B cell (primary cell): ENCODE results near the gene HOXA10. TPM values are rescaled to one million over a fixed set of nuclear protein-coding genes. Genes with fewer than 3 reads are reported as not detected.

Experiments used
- ATAC-seq: fragments of 200-7000 bp; cut with Tn5 transposase; one replicate; pipeline ENCODE4 v1.10.0; 2021; ENCODE audit warnings: low read depth, mild to moderate bottlenecking, moderate number of reproducible peaks, moderate library complexity
- CTCF ChIA-PET: fragments of 350-600 bp; sonication (Branson Sonifier 250); formaldehyde crosslinking; loops from one replicate; lab custom pipeline; 2021; ENCODE audit warnings: antibody characterized with exemption, inconsistent platforms; lab: Charles Lee
- POLR2A ChIA-PET: fragments of 350-600 bp; sonication (Branson Sonifier 250); formaldehyde crosslinking; loops from one replicate; lab custom pipeline; 2021; ENCODE audit warnings: antibody characterized with exemption; lab: Charles Lee
- DNase-seq: peaks from one replicate; pipeline ENCODE4 v3.0.0; 2013
- H2AFZ ChIP-seq: 2 replicates; pipeline ENCODE4 v1.6.1; 2012; ENCODE audit warnings: mild to moderate bottlenecking, low read depth, low read length; ENCODE audit not compliant: insufficient read depth, poor library complexity, severe bottlenecking
- H3K27ac ChIP-seq, 2 donors: 1 replicate in 1 of 2; 2 replicates in 1 of 2; pipeline ENCODE4 v1.5.1; 2012 to 2013; ENCODE audit warnings: low read length in 2 of 2, mild to moderate bottlenecking in 2 of 2, moderate library complexity in 1 of 2
- H3K27me3 ChIP-seq, 4 experiments: fragments of 200-600 bp in 1 of 4; sonication (generic) in 1 of 4; replicated peaks in 1 of 4; 1 replicate in 2 of 4; 2 replicates in 2 of 4; pipeline versions ENCODE4 v1.6.1 to v1.7.0; 2013 to 2016; ENCODE audit warnings: low read length in 3 of 4, mild to moderate bottlenecking in 2 of 4, mixed read lengths in 1 of 4, moderate library complexity in 1 of 4; ENCODE audit not compliant: insufficient read depth in 4 of 4, control insufficient read depth in 3 of 4; ENCODE audit errors: control extremely low read depth in 1 of 4
- H3K36me3 ChIP-seq, 2 experiments: replicated peaks in 1 of 2; 1 replicate in 1 of 2; 2 replicates in 1 of 2; pipeline versions ENCODE4 v1.6.1 to v1.7.1; 2013; ENCODE audit warnings: low read length in 1 of 2; ENCODE audit not compliant: insufficient read depth in 2 of 2, control insufficient read depth in 1 of 2; ENCODE audit errors: control extremely low read depth in 1 of 2, extremely low read depth in 1 of 2
- H3K4me1 ChIP-seq, 2 donors: fragments of 200-600 bp in 1 of 2; sonication (generic) in 1 of 2; 1 replicate in 1 of 2; 2 replicates in 1 of 2; pipeline versions ENCODE4 v1.5.1 to v1.6.1; 2013 to 2017; ENCODE audit warnings: low read length in 2 of 2; ENCODE audit not compliant: control insufficient read depth in 2 of 2, insufficient read depth in 2 of 2
- H3K4me2 ChIP-seq: replicated peaks from 2 replicates; pipeline ENCODE3; 2012; ENCODE audit warnings: mild to moderate bottlenecking, low read depth, low read length; ENCODE audit not compliant: poor library complexity, severe bottlenecking
- H3K4me3 ChIP-seq, 5 experiments: fragments of 200-600 bp in 1 of 5; sonication (generic) in 1 of 5; 1 replicate in 3 of 5; 2 replicates in 2 of 5; pipeline versions ENCODE4 v1.5.1 to v1.7.0; 2011 to 2016; ENCODE audit warnings: low read length in 4 of 5, mild to moderate bottlenecking in 4 of 5, low read depth in 2 of 5, control low read depth in 1 of 5, moderate library complexity in 1 of 5; ENCODE audit not compliant: insufficient read depth in 1 of 5; ENCODE audit errors: control extremely low read depth in 1 of 5, extremely low read depth in 1 of 5
- H3K79me2 ChIP-seq: fragments of 200-600 bp; sonication (generic); one replicate; pipeline ENCODE4 v1.6.0; 2016; ENCODE audit warnings: low read length; ENCODE audit not compliant: control insufficient read depth, insufficient read depth
- H3K9ac ChIP-seq: fragments of 200-600 bp; sonication (generic); 2 replicates; pipeline ENCODE4 v1.6.1; 2017; ENCODE audit warnings: mild to moderate bottlenecking, low read length, moderate library complexity
- H3K9me3 ChIP-seq, 3 donors: one replicate each; pipeline versions ENCODE4 v1.6.1 to v1.7.1; 2013; ENCODE audit warnings: low read length in 2 of 3; ENCODE audit not compliant: control insufficient read depth in 2 of 3, insufficient read depth in 1 of 3; ENCODE audit errors: control extremely low read depth in 1 of 3
- H4K20me1 ChIP-seq: 2 replicates; pipeline ENCODE4 v1.6.0; 2012; ENCODE audit warnings: mild to moderate bottlenecking, low read length; ENCODE audit not compliant: insufficient read depth, control insufficient read depth, poor library complexity, severe bottlenecking
- H3K27ac Mint-ChIP-seq: one replicate; pipeline ENCODE4 v1.8.0; 2021; ENCODE audit warnings: mixed read lengths
- H3K27me3 Mint-ChIP-seq: one replicate; pipeline ENCODE4 v1.8.0; 2021; ENCODE audit warnings: mixed read lengths
- H3K4me1 Mint-ChIP-seq: one replicate; pipeline ENCODE4 v1.8.0; 2021; ENCODE audit warnings: mixed read lengths
- H3K4me3 Mint-ChIP-seq: one replicate; pipeline ENCODE4 v1.8.0; 2021; ENCODE audit warnings: mixed read lengths
- H3K9me3 Mint-ChIP-seq: one replicate; pipeline ENCODE4 v1.8.0; 2022; ENCODE audit warnings: mixed read lengths; ENCODE audit not compliant: insufficient read depth
- EZH2 ChIP-seq: IDR thresholded peaks from 2 replicates; pipeline ENCODE4 v1.6.1; 2012; ENCODE audit warnings: borderline replicate concordance, low read depth, mild to moderate bottlenecking, moderate library complexity, low read length; ENCODE audit not compliant: insufficient read depth, poor library complexity, severe bottlenecking
- WGBS: methylation state at CpG from one replicate; pipeline ENCODE4 v1.1.5; 2013; ENCODE audit warnings: missing lambda C conversion rate; ENCODE audit not compliant: insufficient coverage; 5-methylcytosine and 5-hydroxymethylcytosine counted together
- intact Hi-C: fragments of 100-400 bp; cut with micrococcal nuclease; formaldehyde crosslinking; loops from one replicate; pipeline ENCODE4 v1.10.0; 2022
- polyA plus RNA-seq: library from polyadenylated mRNA; depleted of rRNA; stranded (reverse); fragments of >200 nt; gene quantifications from 2 replicates; pipeline ENCODE4 v1.2.3, GENCODE V29; 2012
- total RNA-seq, 2 donors: library from RNA; stranded (reverse); fragments of 120-200 nt in 1 of 2; gene quantifications; 1 replicate in 1 of 2; 2 replicates in 1 of 2; pipeline versions ENCODE4 v1.2.3 to v1.2.4, GENCODE V29; 2013 to 2022
- TF ChIP-seq, protein P1 (sequence below): fragments of 200-600 bp; IDR thresholded peaks from one replicate; pipeline ENCODE4 v1.8.0; 2022; ENCODE audit warnings: antibody characterized with exemption, mild to moderate bottlenecking

The HOXA10 gene
- total and polyA plus RNA-seq, 2 donors (not counting 1 experiment from before 2014, with no cell fraction given), result not detected

DNA sequence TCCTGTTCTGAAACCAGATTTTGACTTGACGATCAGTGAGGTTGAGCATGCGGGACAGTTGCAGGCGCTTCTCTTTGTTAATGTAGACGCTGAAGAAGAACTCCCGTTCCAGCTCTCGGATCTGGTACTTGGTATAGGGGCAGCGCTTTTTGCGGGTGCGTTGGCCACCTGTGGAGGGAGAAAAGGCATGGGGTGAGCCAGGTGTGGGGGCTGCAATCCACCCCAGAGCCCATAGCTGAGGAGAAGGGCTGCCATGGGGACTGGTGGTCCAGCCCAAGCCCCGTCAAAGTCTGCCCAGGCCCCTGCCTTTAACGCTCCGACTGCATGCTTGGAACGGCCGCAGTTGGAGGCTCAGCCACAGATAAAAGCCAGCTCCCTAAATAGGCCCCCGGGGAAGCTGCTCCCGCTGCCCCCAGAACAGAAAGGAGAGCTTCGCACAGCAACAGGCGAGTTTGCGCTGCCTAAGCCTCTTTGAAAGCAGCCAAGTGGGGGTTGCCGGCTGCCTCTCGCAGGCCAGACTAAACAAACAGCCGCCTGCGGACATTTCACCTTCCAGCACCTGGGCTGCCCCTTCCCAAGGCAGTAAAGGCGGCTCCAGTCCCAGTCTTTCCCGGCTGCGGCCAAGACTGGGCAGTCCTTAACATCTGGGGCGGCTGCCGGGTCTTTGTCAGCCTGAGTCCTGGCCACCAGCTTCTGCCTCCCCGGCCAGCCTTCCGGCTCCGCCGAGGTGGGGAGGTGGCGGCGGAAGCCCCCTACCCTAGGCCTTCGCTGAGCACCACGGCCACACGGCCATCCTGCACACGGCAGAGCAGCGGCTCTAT lies 9.0 kb upstream of the HOXA10 start:
- CTCF ChIA-PET, result interaction anchor here (0.6 to 1.8 kb wide), 4 partner anchors 10 to 1290 kb away, joined by 3 to 5 read pairs (median 4); no protein-coding TSS in a partner anchor
- 22% methylated on average over 28 of the region's 39 CpGs for WGBS
- H3K4me2 ChIP-seq, result peak overlapping the region; percentile 71
- H3K4me3 Mint-ChIP-seq, result peak overlapping the region; percentile 3
- peak; percentile 40 for DNase-seq
- no peaks in the 10 kb centered on the region for H3K36me3 ChIP-seq
- H2AFZ ChIP-seq, result no peak overlapping the region
- TF ChIP-seq, protein P1, sequence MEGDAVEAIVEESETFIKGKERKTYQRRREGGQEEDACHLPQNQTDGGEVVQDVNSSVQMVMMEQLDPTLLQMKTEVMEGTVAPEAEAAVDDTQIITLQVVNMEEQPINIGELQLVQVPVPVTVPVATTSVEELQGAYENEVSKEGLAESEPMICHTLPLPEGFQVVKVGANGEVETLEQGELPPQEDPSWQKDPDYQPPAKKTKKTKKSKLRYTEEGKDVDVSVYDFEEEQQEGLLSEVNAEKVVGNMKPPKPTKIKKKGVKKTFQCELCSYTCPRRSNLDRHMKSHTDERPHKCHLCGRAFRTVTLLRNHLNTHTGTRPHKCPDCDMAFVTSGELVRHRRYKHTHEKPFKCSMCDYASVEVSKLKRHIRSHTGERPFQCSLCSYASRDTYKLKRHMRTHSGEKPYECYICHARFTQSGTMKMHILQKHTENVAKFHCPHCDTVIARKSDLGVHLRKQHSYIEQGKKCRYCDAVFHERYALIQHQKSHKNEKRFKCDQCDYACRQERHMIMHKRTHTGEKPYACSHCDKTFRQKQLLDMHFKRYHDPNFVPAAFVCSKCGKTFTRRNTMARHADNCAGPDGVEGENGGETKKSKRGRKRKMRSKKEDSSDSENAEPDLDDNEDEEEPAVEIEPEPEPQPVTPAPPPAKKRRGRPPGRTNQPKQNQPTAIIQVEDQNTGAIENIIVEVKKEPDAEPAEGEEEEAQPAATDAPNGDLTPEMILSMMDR, result no peak
- no peak for TF ChIP-seq EZH2
- no peaks in the 10 kb centered on the region for H3K9me3 Mint-ChIP-seq
- no peak overlapping the region for H3K27ac Mint-ChIP-seq
- H3K4me3 ChIP-seq, result no peak overlapping the region
- POLR2A ChIA-PET, result no interaction called here
- H3K9ac ChIP-seq, result no peak overlapping the region
- peaks cover 73% of the 10 kb centered on the region for H3K27me3 Mint-ChIP-seq
- peaks cover 0 to 66% (median 4%) of the 10 kb centered on the region in 3 donors for H3K9me3 ChIP-seq
- H3K27ac ChIP-seq, result no peak overlapping the region
- ATAC-seq, result no peak
- peaks cover 31% of the 10 kb centered on the region for H3K4me1 Mint-ChIP-seq
- no peaks in the 10 kb centered on the region for H3K79me2 ChIP-seq
- peaks cover 0 to 95% (median 82%) of the 10 kb centered on the region in 4 experiments for H3K27me3 ChIP-seq
- no peaks in the 10 kb centered on the region for H4K20me1 ChIP-seq
- H3K4me1 ChIP-seq, result peaks cover 43 to 58% of the 10 kb centered on the region in 2 donors
- intact Hi-C loops, result no loop called here

DNA sequence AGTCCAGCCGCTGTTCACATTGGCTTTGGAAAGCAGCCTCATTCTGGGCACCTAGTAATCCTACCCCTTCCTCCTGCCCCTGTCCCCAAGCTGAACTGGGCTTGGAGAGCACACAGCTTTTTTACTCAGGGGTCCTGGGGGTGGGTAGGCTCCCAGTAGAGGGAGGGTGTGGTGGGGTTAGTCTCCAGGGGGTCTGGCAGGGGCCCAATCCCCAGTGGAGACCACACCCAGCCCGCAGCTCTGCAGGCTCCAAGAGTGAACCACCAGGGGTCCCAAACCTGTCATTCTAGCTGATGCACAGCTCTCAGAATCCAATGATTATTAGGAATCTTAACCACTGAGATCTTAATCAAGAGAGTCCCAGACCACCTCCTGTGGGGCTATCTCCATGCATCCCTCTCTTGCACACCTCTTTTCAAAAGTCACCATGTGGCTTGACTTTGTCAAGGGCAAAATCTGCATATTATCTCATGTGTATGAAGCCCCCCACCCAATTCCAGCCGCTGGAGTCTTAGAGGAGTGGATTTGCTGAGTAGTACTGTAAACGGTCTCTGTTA lies 8.2 kb upstream of the HOXA10 start:
- Histone ChIP-seq H2AFZ (no peak overlapping the region), H4K20me1 (no peaks in the 10 kb centered on the region), H3K9me3 (peaks cover 0 to 59% (median 3%) of the 10 kb centered on the region in 3 donors), H3K79me2 (no peaks in the 10 kb centered on the region), H3K27ac (no peak overlapping the region), H3K36me3 (no peaks in the 10 kb centered on the region), H3K27me3 (peaks cover 0 to 94% (median 82%) of the 10 kb centered on the region in 4 experiments), H3K4me1 (peaks cover 36 to 52% of the 10 kb centered on the region in 2 donors), H3K4me2 (no peak overlapping the region), H3K4me3 (no peak overlapping the region), H3K9ac (no peak overlapping the region)
- peaks cover 28% of the 10 kb centered on the region for H3K4me1 Mint-ChIP-seq
- no peak overlapping the region for H3K27ac Mint-ChIP-seq
- intact Hi-C loops, result no loop called here
- H3K9me3 Mint-ChIP-seq, result no peaks in the 10 kb centered on the region
- ChIA-PET CTCF (interaction anchor here (0.6 to 1.8 kb wide), 3 partner anchors 9 to 1289 kb away, joined by 3 to 5 read pairs (median 4); no protein-coding TSS in a partner anchor), POLR2A (no interaction called here)
- DNase-seq (no peak), ATAC-seq (no peak)
- peaks cover 71% of the 10 kb centered on the region for H3K27me3 Mint-ChIP-seq
- no peak for TF ChIP-seq EZH2
- TF ChIP-seq, protein P1, result no peak
- H3K4me3 Mint-ChIP-seq, result no peak overlapping the region
- no CpG with 5 or more reads among the region's 4 CpGs for WGBS
